ENCODE measurements around the gene LAMC1.
"Not testable (repeated sequence)": the region's sequence is repeated elsewhere in the genome, so short reads cannot be mapped to it uniquely, and the experiment has no call there.

Gene LAMC1

GRCh38 chr1:183063349-183063748 lies 40.1 kb downstream of the LAMC1 start:
- no peak for TF ChIP-seq CTCF (IDR thresholded peaks at IDR 0.05; ENCODE audit: low read depth, low read length)
- DNase-seq (ENCODE audit: extremely low read depth, low read depth), result no peak

DNA sequence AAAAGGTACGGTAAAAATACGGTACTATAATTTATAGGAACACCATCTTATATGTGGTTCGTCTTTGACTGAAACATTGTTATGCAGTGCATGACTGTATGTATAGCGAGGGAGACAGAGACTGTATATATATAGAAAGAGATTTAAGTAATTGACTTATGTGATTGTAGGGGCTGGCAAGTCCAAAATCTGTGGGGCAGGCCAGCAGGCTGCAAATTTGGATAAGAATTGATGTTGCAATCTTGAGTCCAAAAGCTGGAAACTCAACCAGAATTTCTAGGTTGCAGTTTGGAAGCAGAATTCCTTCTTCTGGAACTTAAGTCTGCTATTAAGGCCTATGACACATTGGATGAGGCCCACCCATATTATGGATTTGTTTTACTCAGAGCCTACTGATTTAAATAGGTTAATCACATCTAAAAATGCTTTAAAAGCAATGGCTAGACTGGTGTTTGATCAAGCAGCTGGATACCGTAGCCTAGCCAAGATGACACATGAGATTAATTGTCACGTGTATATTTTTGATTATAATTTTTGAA lies 42.0 kb downstream of the LAMC1 start:
- no peak for DNase-seq (ENCODE audit: extremely low read depth, low read depth)
- no peak for TF ChIP-seq CTCF (IDR thresholded peaks at IDR 0.05; ENCODE audit: low read depth, low read length)

DNA sequence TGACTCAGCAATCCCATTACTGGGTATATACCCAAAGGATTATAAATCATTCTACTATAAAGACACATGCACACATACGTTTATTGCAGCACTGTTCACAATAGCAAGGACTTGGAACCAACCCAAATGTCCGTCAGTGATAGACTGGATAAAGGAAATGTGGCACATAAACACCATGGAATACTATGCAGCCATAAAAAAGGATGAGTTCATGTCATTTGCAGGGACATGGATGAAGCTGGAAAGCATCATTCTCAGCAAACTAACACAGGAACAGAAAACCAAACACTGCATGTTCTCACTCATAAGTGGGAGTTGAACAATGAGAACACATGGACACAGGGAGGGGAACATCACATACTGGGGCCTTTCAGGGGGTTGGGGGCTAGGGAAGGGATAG lies 43.2 kb downstream of the LAMC1 start:
- DNase-seq (ENCODE audit: extremely low read depth, low read depth), result not testable (repeated sequence)

DNA sequence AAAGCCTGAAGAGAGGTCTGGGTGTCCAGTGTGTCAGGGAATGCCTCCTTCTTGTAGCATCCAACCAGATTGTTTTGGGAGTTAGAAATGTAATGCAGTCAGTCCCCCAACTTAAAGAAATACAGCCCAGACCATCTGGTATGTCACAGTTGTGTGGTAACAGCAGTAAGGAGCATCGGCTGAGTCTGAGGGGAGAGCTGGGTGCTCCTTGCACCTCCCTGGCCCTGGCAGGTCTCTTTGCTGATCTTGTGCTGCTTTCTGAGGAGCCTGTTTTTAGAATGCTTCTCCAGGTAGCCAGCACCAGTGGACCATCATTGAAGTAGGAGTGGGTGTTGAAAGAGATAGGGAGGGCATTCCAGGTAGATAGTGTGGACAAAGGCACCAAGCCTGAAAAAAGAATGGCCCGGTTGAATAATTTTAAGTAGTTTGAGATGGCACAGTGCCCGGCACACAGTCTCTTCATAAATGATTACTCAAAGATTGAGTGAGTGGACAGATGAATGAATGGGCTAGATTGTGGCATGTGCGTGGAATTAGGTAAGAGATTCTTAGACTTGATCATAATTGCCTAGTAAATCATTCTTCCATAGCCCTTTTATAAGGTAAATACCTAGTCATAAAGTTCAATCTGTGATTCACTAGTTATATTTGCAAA lies 46.5 kb downstream of the LAMC1 start:
- TF ChIP-seq CTCF (IDR thresholded peaks at IDR 0.05; ENCODE audit: low read depth, low read length), result no peak

DNA sequence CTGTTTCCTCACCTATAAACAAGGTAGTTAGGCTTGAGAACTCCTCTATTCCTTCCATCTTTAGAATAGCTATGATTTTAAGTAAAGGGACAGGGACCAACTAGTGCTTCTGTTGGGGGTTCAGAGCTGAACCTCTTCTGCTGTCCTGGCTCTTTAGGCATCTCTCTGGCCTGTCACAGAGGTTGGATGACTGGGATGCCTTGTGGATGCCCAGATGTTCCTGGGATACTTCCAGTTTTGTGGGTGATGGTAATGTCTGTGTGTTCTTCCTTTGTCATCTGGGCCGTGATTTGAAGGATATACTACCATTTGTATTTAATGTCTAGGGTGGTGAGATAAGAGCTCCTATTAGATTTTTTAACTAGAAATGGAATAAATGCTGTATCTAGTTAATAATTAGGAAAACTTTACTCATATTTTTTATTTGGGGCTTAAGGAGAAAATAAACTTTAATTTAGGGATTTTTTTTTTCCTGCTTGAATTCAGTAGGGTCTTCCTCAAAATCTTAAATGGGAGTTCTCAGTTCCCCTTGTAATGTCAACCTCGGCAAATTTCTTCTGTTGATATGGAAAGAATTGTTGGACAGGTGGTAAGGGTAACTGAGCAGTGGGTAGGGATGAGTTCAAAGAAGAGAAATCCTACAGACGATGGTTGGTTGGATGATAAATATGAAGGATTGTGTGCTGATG lies 47.2 kb downstream of the LAMC1 start:
- no peak for TF ChIP-seq CTCF (IDR thresholded peaks at IDR 0.05; ENCODE audit: low read depth, low read length)
- DNase-seq (ENCODE audit: extremely low read depth, low read depth), result no peak

More for the DNA sequence above, 46.5 kb downstream of the LAMC1 start:
- no peak for DNase-seq (ENCODE audit: extremely low read depth, low read depth)

DNA sequence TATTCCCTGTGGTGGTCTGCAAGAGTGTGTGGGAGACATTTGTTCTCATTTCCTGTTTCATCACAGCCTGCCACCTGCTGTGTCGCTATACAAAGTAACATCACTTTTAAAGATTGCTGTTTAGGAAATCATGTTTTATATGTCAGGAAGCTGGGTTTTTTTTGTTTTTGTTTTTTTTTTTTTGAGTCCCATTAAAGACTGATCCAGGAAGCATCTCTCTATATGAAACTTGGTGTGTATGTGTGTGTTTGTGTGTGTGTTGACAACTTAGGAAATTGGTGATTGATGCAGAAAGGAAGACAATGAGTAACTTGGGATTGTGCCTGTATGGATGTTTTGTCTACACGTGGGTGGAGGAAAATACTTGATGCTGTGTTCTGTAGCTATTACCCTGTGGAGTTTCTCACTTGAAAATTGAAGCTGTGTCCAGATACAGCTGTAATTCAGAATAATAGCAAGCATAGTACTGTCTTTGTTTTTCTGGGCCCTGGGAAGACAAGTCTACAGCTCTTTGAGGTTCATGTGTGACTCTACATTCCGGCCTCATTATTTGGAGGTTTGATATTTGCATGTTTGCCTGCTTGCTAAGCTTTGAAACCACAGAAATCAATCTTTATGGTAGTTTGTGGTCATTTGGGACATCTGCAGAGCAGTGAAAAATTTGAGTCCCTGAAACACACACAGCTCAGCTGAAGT lies 47.9 kb downstream of the LAMC1 start:
- peak; percentile 43 for DNase-seq (ENCODE audit: extremely low read depth, low read depth)
- TF ChIP-seq CTCF (IDR thresholded peaks at IDR 0.05; ENCODE audit: low read depth, low read length), result no peak

GRCh38 chr1:183072595-183072994 lies 49.4 kb downstream of the LAMC1 start:
- DNase-seq (ENCODE audit: extremely low read depth, low read depth), result not testable (repeated sequence)

- DNase-seq (ENCODE audit: extremely low read depth, low read depth), result no peak
- no peak for TF ChIP-seq CTCF (IDR thresholded peaks at IDR 0.05; ENCODE audit: low read depth, low read length)
Measured at GRCh38 chr1:183073320-183073719, 50.1 kb downstream of the LAMC1 start.

Measured in AG09319 (cell line).